ENCODE data around the gene NPY2R. TPM values are rescaled to one million over a fixed set of nuclear protein-coding genes. Genes with fewer than 3 reads are reported as not detected.

The NPY2R gene
- total and polyA plus RNA-seq, 2 donors (not counting 1 experiment from before 2014, with no cell fraction given) = not detected

DNA sequence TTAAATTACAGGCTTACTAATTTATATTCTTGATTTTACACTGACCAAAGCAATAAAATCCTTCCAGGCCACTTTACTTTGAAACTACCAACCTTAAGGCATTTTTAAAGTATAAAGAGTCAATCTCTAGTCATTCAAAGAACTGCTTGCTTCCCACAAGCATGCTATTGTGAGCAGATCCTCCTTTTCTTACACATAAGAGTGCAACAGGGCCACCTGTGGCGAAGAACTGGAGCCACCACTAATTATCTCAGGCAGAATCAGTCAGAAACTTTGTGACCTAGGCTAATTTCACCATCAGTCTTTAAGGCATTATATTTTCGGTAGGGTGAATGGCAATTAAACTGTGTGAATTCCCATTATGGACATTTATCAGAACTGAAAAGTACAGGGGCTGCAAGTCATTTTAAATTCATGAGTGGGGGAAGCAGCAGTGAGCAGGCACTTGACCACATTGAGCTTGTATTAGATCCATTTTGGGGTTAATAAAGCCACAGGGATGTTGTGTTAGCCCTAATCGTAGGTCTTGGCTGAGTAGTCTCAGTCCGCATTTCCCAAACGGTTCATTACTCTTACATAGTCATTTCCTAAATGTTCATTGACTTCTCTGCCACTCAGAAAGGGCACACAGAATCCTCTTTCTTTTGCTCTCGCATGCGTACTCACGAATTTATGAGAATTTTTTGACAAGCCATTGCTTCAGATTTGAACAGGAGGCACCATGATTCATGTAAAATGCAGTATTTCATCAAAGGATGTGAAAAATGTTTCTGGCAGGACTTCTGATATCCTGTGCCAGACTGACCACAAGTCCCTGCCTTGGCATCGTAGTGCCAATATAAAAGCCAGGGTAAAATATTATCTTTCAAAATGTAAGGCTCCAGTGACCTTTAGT is 39.8 kb downstream of the NPY2R start:
- H3K4me3 ChIP-seq (replicated peaks in 1 of 4; ENCODE audit: control extremely low read depth in 1 of 4, insufficient read depth in 1 of 4, low read depth in 3 of 4, low read length in 4 of 4) = no peak overlapping the region
- TF ChIP-seq, protein P1, sequence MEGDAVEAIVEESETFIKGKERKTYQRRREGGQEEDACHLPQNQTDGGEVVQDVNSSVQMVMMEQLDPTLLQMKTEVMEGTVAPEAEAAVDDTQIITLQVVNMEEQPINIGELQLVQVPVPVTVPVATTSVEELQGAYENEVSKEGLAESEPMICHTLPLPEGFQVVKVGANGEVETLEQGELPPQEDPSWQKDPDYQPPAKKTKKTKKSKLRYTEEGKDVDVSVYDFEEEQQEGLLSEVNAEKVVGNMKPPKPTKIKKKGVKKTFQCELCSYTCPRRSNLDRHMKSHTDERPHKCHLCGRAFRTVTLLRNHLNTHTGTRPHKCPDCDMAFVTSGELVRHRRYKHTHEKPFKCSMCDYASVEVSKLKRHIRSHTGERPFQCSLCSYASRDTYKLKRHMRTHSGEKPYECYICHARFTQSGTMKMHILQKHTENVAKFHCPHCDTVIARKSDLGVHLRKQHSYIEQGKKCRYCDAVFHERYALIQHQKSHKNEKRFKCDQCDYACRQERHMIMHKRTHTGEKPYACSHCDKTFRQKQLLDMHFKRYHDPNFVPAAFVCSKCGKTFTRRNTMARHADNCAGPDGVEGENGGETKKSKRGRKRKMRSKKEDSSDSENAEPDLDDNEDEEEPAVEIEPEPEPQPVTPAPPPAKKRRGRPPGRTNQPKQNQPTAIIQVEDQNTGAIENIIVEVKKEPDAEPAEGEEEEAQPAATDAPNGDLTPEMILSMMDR (conservative IDR thresholded peaks at IDR 0.05 in 1 of 2, IDR thresholded peaks at IDR 0.05 in 1 of 2; ENCODE audit: low read depth in 1 of 2, low read length in 2 of 2) = no peak
- no peak for TF ChIP-seq EZH2 (IDR thresholded peaks at IDR 0.05; ENCODE audit: low read length, missing control alignments)
- H3K9ac ChIP-seq (ENCODE audit: insufficient read depth, low read length) = no peak overlapping the region
- H3K79me2 ChIP-seq (ENCODE audit: control insufficient read depth, insufficient read depth, low read length) = no peaks in the 10 kb centered on the region
- H3K9me3 ChIP-seq (ENCODE audit: control insufficient read depth, insufficient read depth, low read depth, low read length) = no peaks in the 10 kb centered on the region
- no peaks in the 10 kb centered on the region for H4K20me1 ChIP-seq (ENCODE audit: control insufficient read depth, extremely low read depth, insufficient read depth, low read length)
- no peak for DNase-seq (ENCODE audit: low read depth in 2 of 2)
- H3K4me1 ChIP-seq (ENCODE audit: control insufficient read depth, extremely low read depth, insufficient read depth, low read length) = no peaks in the 10 kb centered on the region
- H2AFZ ChIP-seq (ENCODE audit: low read length) = no peak overlapping the region
- no peak overlapping the region for H3K27ac ChIP-seq (ENCODE audit: insufficient read depth, low read length)
- no peaks in the 10 kb centered on the region for H3K27me3 ChIP-seq (ENCODE audit: control insufficient read depth, insufficient read depth, low read length)
- no peak overlapping the region for H3K4me2 ChIP-seq (ENCODE audit: extremely low read depth, insufficient read depth, low read length)
- no peaks in the 10 kb centered on the region for H3K36me3 ChIP-seq (ENCODE audit: control insufficient read depth, insufficient read depth, low read length)

DNA sequence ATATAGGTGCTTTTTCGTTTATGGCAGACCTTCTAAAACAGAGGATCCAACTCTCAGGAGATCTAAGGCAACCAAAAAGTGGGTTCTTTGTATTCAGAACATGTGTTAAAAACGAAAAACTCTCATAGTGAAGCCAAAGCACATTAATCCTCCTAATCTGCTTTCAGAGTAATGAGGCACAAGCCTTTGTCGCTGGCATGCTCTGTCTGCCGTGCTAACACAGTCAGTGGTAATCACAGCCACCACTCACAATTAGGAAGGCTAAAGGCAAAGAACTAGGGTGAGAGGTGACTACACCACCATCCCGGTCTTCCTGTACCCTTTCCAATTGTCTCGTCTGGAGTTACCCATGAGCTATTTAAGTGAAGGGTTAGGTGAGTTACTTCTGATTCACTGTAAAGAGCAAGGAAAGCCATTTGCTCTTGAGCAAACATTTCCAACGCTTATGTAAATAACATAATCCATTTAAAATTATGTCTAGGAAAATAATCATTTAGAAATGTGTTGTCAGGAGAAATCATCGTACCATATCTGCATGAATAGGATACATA is 40.7 kb downstream of the NPY2R start:
- H3K79me2 ChIP-seq (ENCODE audit: control insufficient read depth, insufficient read depth, low read length) = no peaks in the 10 kb centered on the region
- TF ChIP-seq, protein P1 (conservative IDR thresholded peaks at IDR 0.05 in 1 of 2, IDR thresholded peaks at IDR 0.05 in 1 of 2; ENCODE audit: low read depth in 1 of 2, low read length in 2 of 2) = no peak
- no peak for TF ChIP-seq EZH2 (IDR thresholded peaks at IDR 0.05; ENCODE audit: low read length, missing control alignments)
- no peak overlapping the region for H2AFZ ChIP-seq (ENCODE audit: low read length)
- DNase-seq (ENCODE audit: low read depth in 2 of 2) = no peak
- H3K9ac ChIP-seq (ENCODE audit: insufficient read depth, low read length) = no peak overlapping the region
- H3K27me3 ChIP-seq (ENCODE audit: control insufficient read depth, insufficient read depth, low read length) = no peaks in the 10 kb centered on the region
- H3K4me3 ChIP-seq (replicated peaks in 1 of 4; ENCODE audit: control extremely low read depth in 1 of 4, insufficient read depth in 1 of 4, low read depth in 3 of 4, low read length in 4 of 4) = no peak overlapping the region
- no peaks in the 10 kb centered on the region for H4K20me1 ChIP-seq (ENCODE audit: control insufficient read depth, extremely low read depth, insufficient read depth, low read length)
- no peaks in the 10 kb centered on the region for H3K36me3 ChIP-seq (ENCODE audit: control insufficient read depth, insufficient read depth, low read length)
- no peaks in the 10 kb centered on the region for H3K9me3 ChIP-seq (ENCODE audit: control insufficient read depth, insufficient read depth, low read depth, low read length)
- H3K4me2 ChIP-seq (ENCODE audit: extremely low read depth, insufficient read depth, low read length) = no peak overlapping the region
- no peak overlapping the region for H3K27ac ChIP-seq (ENCODE audit: insufficient read depth, low read length)
- no peaks in the 10 kb centered on the region for H3K4me1 ChIP-seq (ENCODE audit: control insufficient read depth, extremely low read depth, insufficient read depth, low read length)

DNA sequence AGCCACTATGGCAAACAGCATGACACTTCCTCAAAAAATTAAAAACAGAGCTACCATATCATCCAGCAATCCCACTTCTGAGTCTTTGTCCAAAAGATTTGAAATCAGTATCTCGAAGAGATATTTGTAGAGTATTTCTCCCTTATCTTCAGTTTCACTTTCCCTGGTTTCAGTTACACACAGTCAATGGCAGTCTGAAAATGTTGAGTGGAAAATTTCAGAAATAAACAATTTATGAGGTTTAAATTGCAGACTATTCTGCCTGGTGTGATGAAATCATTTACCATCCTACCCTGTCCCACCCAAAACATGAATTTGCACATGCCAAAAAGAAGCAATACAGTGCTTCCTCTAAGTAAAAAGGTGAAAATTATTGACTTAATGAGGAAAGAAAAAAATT is 43.9 kb downstream of the NPY2R start:
- TF ChIP-seq, protein P1 (conservative IDR thresholded peaks at IDR 0.05 in 1 of 2, IDR thresholded peaks at IDR 0.05 in 1 of 2; ENCODE audit: low read depth in 1 of 2, low read length in 2 of 2) = no peak
- no peak for TF ChIP-seq EZH2 (IDR thresholded peaks at IDR 0.05; ENCODE audit: low read length, missing control alignments)
- Histone ChIP-seq H3K79me2 (ENCODE audit: control insufficient read depth, insufficient read depth, low read length) (no peaks in the 10 kb centered on the region), H3K4me2 (ENCODE audit: extremely low read depth, insufficient read depth, low read length) (no peak overlapping the region), H3K4me1 (ENCODE audit: control insufficient read depth, extremely low read depth, insufficient read depth, low read length) (no peaks in the 10 kb centered on the region), H3K36me3 (ENCODE audit: control insufficient read depth, insufficient read depth, low read length) (no peaks in the 10 kb centered on the region), H3K27ac (ENCODE audit: insufficient read depth, low read length) (no peak overlapping the region), H3K9me3 (ENCODE audit: control insufficient read depth, insufficient read depth, low read depth, low read length) (no peaks in the 10 kb centered on the region), H2AFZ (ENCODE audit: low read length) (no peak overlapping the region), H3K4me3 (replicated peaks in 1 of 4; ENCODE audit: control extremely low read depth in 1 of 4, insufficient read depth in 1 of 4, low read depth in 3 of 4, low read length in 4 of 4) (no peak overlapping the region), H4K20me1 (ENCODE audit: control insufficient read depth, extremely low read depth, insufficient read depth, low read length) (no peaks in the 10 kb centered on the region), H3K9ac (ENCODE audit: insufficient read depth, low read length) (no peak overlapping the region), H3K27me3 (ENCODE audit: control insufficient read depth, insufficient read depth, low read length) (no peaks in the 10 kb centered on the region)
- no peak for DNase-seq (ENCODE audit: low read depth in 2 of 2)

All from fibroblast of lung (primary cell).